Spleen (tissue), 11 donors: ENCODE data around the gene SPTLC1. TPM values are rescaled to one million over a fixed set of nuclear protein-coding genes. Genes with fewer than 3 reads are reported as not detected.

Experiments
- DNase-seq: peaks from one replicate; pipeline ENCODE4 v3.0.0-alpha.2; 2020
- H3K27ac ChIP-seq, 8 donors: fragments of 200-600 bp; sonication (generic) in 7 of 8; 1 replicate in 4 of 8; 2 replicates in 4 of 8; pipeline versions ENCODE4 v1.5.0 to v1.8.0; 2016 to 2021; ENCODE audit warnings: inconsistent platforms in 4 of 8, mild to moderate bottlenecking in 4 of 8, moderate library complexity in 1 of 8
- H3K27me3 ChIP-seq, 7 donors: fragments of 200-600 bp; sonication (generic) in 6 of 7; replicated peaks in 1 of 7; 1 replicate in 4 of 7; 2 replicates in 3 of 7; pipeline versions ENCODE4 v1.5.0 to v1.8.0; 2016 to 2021; ENCODE audit warnings: inconsistent platforms in 3 of 7, mild to moderate bottlenecking in 1 of 7
- H3K36me3 ChIP-seq, 6 donors: fragments of 200-600 bp; sonication (generic) in 5 of 6; 1 replicate in 4 of 6; 2 replicates in 2 of 6; pipeline versions ENCODE4 v1.5.0 to v1.8.0; 2016 to 2021; ENCODE audit warnings: inconsistent platforms in 2 of 6
- H3K4me1 ChIP-seq, 6 donors: fragments of 200-600 bp; sonication (generic) in 5 of 6; 1 replicate in 3 of 6; 2 replicates in 3 of 6; pipeline versions ENCODE4 v1.5.0 to v1.8.0; 2016 to 2021; ENCODE audit warnings: inconsistent platforms in 3 of 6
- H3K4me3 ChIP-seq, 8 donors: fragments of 200-600 bp; sonication (generic) in 7 of 8; 1 replicate in 4 of 8; 2 replicates in 4 of 8; pipeline versions ENCODE4 v1.5.0 to v1.8.0; 2016 to 2021; ENCODE audit warnings: inconsistent platforms in 4 of 8, mild to moderate bottlenecking in 4 of 8, moderate library complexity in 2 of 8
- H3K9me3 ChIP-seq, 8 donors: fragments of 200-600 bp; sonication (generic) in 7 of 8; 1 replicate in 4 of 8; 2 replicates in 4 of 8; pipeline versions ENCODE4 v1.5.0 to v1.8.0; 2016 to 2021; ENCODE audit warnings: inconsistent platforms in 4 of 8
- CTCF ChIP-seq, 11 experiments: fragments of 200-600 bp in 7 of 11; fragments of 450-650 bp in 4 of 11; sonication (generic) in 4 of 11; IDR thresholded peaks in 8 of 11; conservative IDR thresholded peaks in 3 of 11; 1 replicate in 7 of 11; 2 replicates in 4 of 11; pipeline versions ENCODE4 v1.4.0 to v1.8.0; 2016 to 2021; ENCODE audit warnings: antibody characterized with exemption in 11 of 11, inconsistent platforms in 4 of 11, mild to moderate bottlenecking in 1 of 11
- POLR2A ChIP-seq, 3 donors: fragments of 450-650 bp; IDR thresholded peaks; one replicate each; pipeline ENCODE4 v1.5.1; 2017; ENCODE audit warnings: antibody characterized with exemption in 3 of 3, mild to moderate bottlenecking in 1 of 3
- POLR2AphosphoS5 ChIP-seq, 3 donors: sonication (generic); formaldehyde crosslinking; IDR thresholded peaks; one replicate each; pipeline ENCODE4 v1.5.1; 2017; ENCODE audit warnings: antibody characterized with exemption in 3 of 3
- WGBS, 5 donors: extraction: QIAGEN DNeasy Blood & Tissue Kit in 3 of 5; methylation state at CpG; one replicate each; pipeline versions ENCODE4 v1.1.5 to v1.1.7; 2013 to 2018; 5-methylcytosine and 5-hydroxymethylcytosine counted together
- intact Hi-C: fragments of 100-400 bp; cut with DNase I; formaldehyde crosslinking; loops from one replicate; pipeline ENCODE4 v1.15.0; 2023; ENCODE audit warnings: low total_unique reads
- polyA plus RNA-seq, 3 donors: library from polyadenylated mRNA; stranded (reverse); fragments of 200-250 nt; gene quantifications; one replicate each; pipeline ENCODE4 v1.2.1, GENCODE V29; 2013
- total RNA-seq, 7 donors: library from RNA; depleted of rRNA in 3 of 7; stranded (reverse); fragments of >200 nt in 3 of 7; fragmentation: NEBNext Ultra II Directional in 4 of 7; extraction: Animal tissue kit (Norgen Biotek cat#: 25700) in 4 of 7; gene quantifications; one replicate each; pipeline versions ENCODE4 v1.1.0 to v1.2.1, GENCODE V29; 2016 to 2021
- donor health status: healthy with polysubstance abuse.
- donor health status: DM: no; HTN: no; CAD: no; lungs with moderate emphysema.
- donor health status: DM: no; HTN: no; CAD: no.
- donor health status: Bipolar disorder and iron deficiency.
- donor health status: healthy.
- donor health status: DM: no; HTN: no; CAD: no.
- donor health status: DM: yes; HTN: yes; CAD: no.

Gene SPTLC1
- total and polyA plus RNA-seq, 10 donors: 15.9 to 75.1 (median 58.4) TPM

GRCh38 chr9:92033307-92033706, 81.9 kb downstream of the SPTLC1 start:
- Histone ChIP-seq H3K36me3 (peaks cover 0 to 100% (median 67%) of the 10 kb centered on the region in 6 donors), H3K4me1 (no peaks in the 10 kb centered on the region), H3K4me3 (no peak overlapping the region), H3K27ac (no peak overlapping the region), H3K27me3 (no peaks in the 10 kb centered on the region), H3K9me3 (no peaks in the 10 kb centered on the region)
- intact Hi-C loops: no loop called here
- 96 to 99% (median 98%) methylated on average over 5 of the region's 5 CpGs for WGBS, 5 donors
- DNase-seq: no peak
- TF ChIP-seq POLR2A (IDR thresholded peaks at IDR 0.05): no peak
- TF ChIP-seq CTCF (IDR thresholded peaks at IDR 0.05 in 8 of 11, conservative IDR thresholded peaks at IDR 0.05 in 3 of 11): no peak
- TF ChIP-seq POLR2AphosphoS5 (IDR thresholded peaks at IDR 0.05): no peak

GRCh38 chr9:92032891-92033290, 82.3 kb downstream of the SPTLC1 start:
- WGBS, 5 donors: 96 to 99% (median 98%) methylated on average over 5 of the region's 5 CpGs
- H3K36me3 ChIP-seq: peaks cover 0 to 100% (median 62%) of the 10 kb centered on the region in 6 donors

GRCh38 chr9:92030367-92030766, 84.8 kb downstream of the SPTLC1 start:
- no peaks in the 10 kb centered on the region for H3K4me1 ChIP-seq
- DNase-seq: no peak
- 86 to 92% (median 89%) methylated on average over 3 of the region's 3 CpGs for WGBS, 5 donors
- TF ChIP-seq POLR2AphosphoS5 (IDR thresholded peaks at IDR 0.05) (no peak), CTCF (IDR thresholded peaks at IDR 0.05 in 8 of 11, conservative IDR thresholded peaks at IDR 0.05 in 3 of 11) (no peak), POLR2A (IDR thresholded peaks at IDR 0.05) (no peak)
- no peaks in the 10 kb centered on the region for H3K9me3 ChIP-seq
- H3K27ac ChIP-seq: no peak overlapping the region
- intact Hi-C loops: no loop called here
- H3K4me3 ChIP-seq: no peak overlapping the region
- H3K36me3 ChIP-seq: peaks cover 0 to 76% (median 38%) of the 10 kb centered on the region in 6 donors
- no peaks in the 10 kb centered on the region for H3K27me3 ChIP-seq

More at GRCh38 chr9:92032891-92033290, 82.3 kb downstream of the SPTLC1 start:
- no peak for TF ChIP-seq POLR2A (IDR thresholded peaks at IDR 0.05)
- no peak for TF ChIP-seq POLR2AphosphoS5 (IDR thresholded peaks at IDR 0.05)
- no peak for TF ChIP-seq CTCF (IDR thresholded peaks at IDR 0.05 in 8 of 11, conservative IDR thresholded peaks at IDR 0.05 in 3 of 11)
- Histone ChIP-seq H3K4me3 (no peak overlapping the region), H3K9me3 (no peaks in the 10 kb centered on the region), H3K27me3 (no peaks in the 10 kb centered on the region), H3K4me1 (no peaks in the 10 kb centered on the region), H3K27ac (no peak overlapping the region)
- intact Hi-C loops: no loop called here
- DNase-seq: no peak

GRCh38 chr9:92029553-92029952, 85.7 kb downstream of the SPTLC1 start:
- 88 to 94% (median 89%) methylated on average over 4 of the region's 4 CpGs for WGBS, 5 donors
- no peaks in the 10 kb centered on the region for H3K27me3 ChIP-seq
- intact Hi-C loops: no loop called here
- H3K9me3 ChIP-seq: peaks cover 0 to 3% (median 0%) of the 10 kb centered on the region in 8 donors
- no peaks in the 10 kb centered on the region for H3K4me1 ChIP-seq
- H3K36me3 ChIP-seq: peaks cover 0 to 68% (median 30%) of the 10 kb centered on the region in 6 donors
- H3K27ac ChIP-seq: no peak overlapping the region
- no peak overlapping the region for H3K4me3 ChIP-seq
- DNase-seq: no peak
- TF ChIP-seq POLR2AphosphoS5 (IDR thresholded peaks at IDR 0.05) (no peak), CTCF (IDR thresholded peaks at IDR 0.05 in 8 of 11, conservative IDR thresholded peaks at IDR 0.05 in 3 of 11) (no peak), POLR2A (IDR thresholded peaks at IDR 0.05) (no peak)
